ENCODE measurements around the gene FKBP2.
A peak's percentile ranks its signal among the peaks of the same experiment; 100 is the strongest.

Gene FKBP2

GRCh38 chr11:64220271-64220670 is 20.6 kb upstream of the FKBP2 start:
- Histone ChIP-seq H3K27ac (ENCODE audit: low read depth, low read length) (no peak overlapping the region), H3K9ac (ENCODE audit: low read length) (no peak overlapping the region), H3K36me3 (ENCODE audit: insufficient read depth, low read length) (no peaks in the 10 kb centered on the region)

GRCh38 chr11:64220798-64221197 is 20.1 kb upstream of the FKBP2 start:
- no peak overlapping the region for H3K4me3 ChIP-seq (ENCODE audit: low read depth in 1 of 2, low read length in 2 of 2)
- H3K27me3 ChIP-seq (ENCODE audit: control insufficient read depth in 1 of 2, insufficient read depth in 2 of 2, low read length in 2 of 2): no peaks in the 10 kb centered on the region
- no peak overlapping the region for H3K27ac ChIP-seq (ENCODE audit: low read depth, low read length)
- H3K9me3 ChIP-seq (ENCODE audit: low read length): no peaks in the 10 kb centered on the region
- H3K9ac ChIP-seq (ENCODE audit: low read length): no peak overlapping the region
- no peaks in the 10 kb centered on the region for H3K36me3 ChIP-seq (ENCODE audit: insufficient read depth, low read length)
- peaks cover 8% of the 10 kb centered on the region for H3K4me1 ChIP-seq (ENCODE audit: insufficient read depth, low read length)

More at GRCh38 chr11:64220271-64220670, 20.6 kb upstream of the FKBP2 start:
- peaks cover 4% of the 10 kb centered on the region for H3K4me1 ChIP-seq (ENCODE audit: insufficient read depth, low read length)
- H3K27me3 ChIP-seq (ENCODE audit: control insufficient read depth in 1 of 2, insufficient read depth in 2 of 2, low read length in 2 of 2): no peaks in the 10 kb centered on the region
- H3K9me3 ChIP-seq (ENCODE audit: low read length): no peaks in the 10 kb centered on the region
- H3K4me3 ChIP-seq (ENCODE audit: low read depth in 1 of 2, low read length in 2 of 2): no peak overlapping the region

GRCh38 chr11:64222651-64223000 is 18.3 kb upstream of the FKBP2 start:
- no peak overlapping the region for H3K27ac ChIP-seq (ENCODE audit: low read depth, low read length)
- H3K9ac ChIP-seq (ENCODE audit: low read length): no peak overlapping the region
- H3K4me1 ChIP-seq (ENCODE audit: insufficient read depth, low read length): peaks cover 20% of the 10 kb centered on the region
- H3K9me3 ChIP-seq (ENCODE audit: low read length): no peaks in the 10 kb centered on the region
- H3K4me3 ChIP-seq (ENCODE audit: low read depth in 1 of 2, low read length in 2 of 2): no peak overlapping the region
- H3K36me3 ChIP-seq (ENCODE audit: insufficient read depth, low read length): no peaks in the 10 kb centered on the region
- no peaks in the 10 kb centered on the region for H3K27me3 ChIP-seq (ENCODE audit: control insufficient read depth in 1 of 2, insufficient read depth in 2 of 2, low read length in 2 of 2)

GRCh38 chr11:64223001-64223651 is 17.8 kb upstream of the FKBP2 start:
- Histone ChIP-seq H3K9ac (ENCODE audit: low read length) (no peak overlapping the region), H3K27ac (ENCODE audit: low read depth, low read length) (no peak overlapping the region), H3K36me3 (ENCODE audit: insufficient read depth, low read length) (no peaks in the 10 kb centered on the region), H3K9me3 (ENCODE audit: low read length) (no peaks in the 10 kb centered on the region), H3K4me3 (ENCODE audit: low read depth in 1 of 2, low read length in 2 of 2) (no peak overlapping the region), H3K27me3 (ENCODE audit: control insufficient read depth in 1 of 2, insufficient read depth in 2 of 2, low read length in 2 of 2) (no peaks in the 10 kb centered on the region), H3K4me1 (ENCODE audit: insufficient read depth, low read length) (peaks cover 21% of the 10 kb centered on the region)

- no peaks in the 10 kb centered on the region for H3K36me3 ChIP-seq (ENCODE audit: insufficient read depth, low read length)
- H3K27me3 ChIP-seq (ENCODE audit: control insufficient read depth in 1 of 2, insufficient read depth in 2 of 2, low read length in 2 of 2): no peaks in the 10 kb centered on the region
- H3K9me3 ChIP-seq (ENCODE audit: low read length): no peaks in the 10 kb centered on the region
- H3K4me1 ChIP-seq (ENCODE audit: insufficient read depth, low read length): peaks cover 24% of the 10 kb centered on the region
- H3K4me3 ChIP-seq (ENCODE audit: low read depth in 1 of 2, low read length in 2 of 2): no peak overlapping the region
- H3K27ac ChIP-seq (ENCODE audit: low read depth, low read length): no peak overlapping the region
- H3K9ac ChIP-seq (ENCODE audit: low read length): no peak overlapping the region
Observed at GRCh38 chr11:64224151-64224890, 16.6 kb upstream of the FKBP2 start.

- H3K27me3 ChIP-seq (ENCODE audit: control insufficient read depth in 1 of 2, insufficient read depth in 2 of 2, low read length in 2 of 2): no peaks in the 10 kb centered on the region
- no peaks in the 10 kb centered on the region for H3K36me3 ChIP-seq (ENCODE audit: insufficient read depth, low read length)
- peak overlapping the region; percentile 71 to 89 for H3K4me3 ChIP-seq (ENCODE audit: low read depth in 1 of 2, low read length in 2 of 2)
- H3K4me1 ChIP-seq (ENCODE audit: insufficient read depth, low read length): peaks cover 29% of the 10 kb centered on the region
- peak overlapping the region; percentile 82 for H3K9ac ChIP-seq (ENCODE audit: low read length)
- H3K9me3 ChIP-seq (ENCODE audit: low read length): no peaks in the 10 kb centered on the region
- H3K27ac ChIP-seq (ENCODE audit: low read depth, low read length): peak overlapping the region; percentile 86
Observed at GRCh38 chr11:64224891-64225607, 15.8 kb upstream of the FKBP2 start.

GRCh38 chr11:64225608-64226506 is 15.0 kb upstream of the FKBP2 start, which contains the start of the genes NUDT22 and TRPT1:
NUDT22 (plus strand) TSS chr11:64226274; CDS start chr11:64226653, 379 bp downstream.
TRPT1 (minus strand) TSS chr11:64226186; CDS start chr11:64225860, 326 bp downstream.
- H3K4me1 ChIP-seq (ENCODE audit: insufficient read depth, low read length): peaks cover 30% of the 10 kb centered on the region
- no peaks in the 10 kb centered on the region for H3K9me3 ChIP-seq (ENCODE audit: low read length)
- peak within 1 kb of the TSS; percentile 86 for H3K27ac ChIP-seq (ENCODE audit: low read depth, low read length)
- H3K36me3 ChIP-seq (ENCODE audit: insufficient read depth, low read length): no peaks in the 10 kb centered on the region
- H3K9ac ChIP-seq (ENCODE audit: low read length): peak within 1 kb of the TSS; percentile 82
- no peaks in the 10 kb centered on the region for H3K27me3 ChIP-seq (ENCODE audit: control insufficient read depth in 1 of 2, insufficient read depth in 2 of 2, low read length in 2 of 2)
- H3K4me3 ChIP-seq (ENCODE audit: low read depth in 1 of 2, low read length in 2 of 2): peak within 1 kb of the TSS; percentile 71 to 89

GRCh38 chr11:64226507-64227051 is 14.3 kb upstream of the FKBP2 start:
- H3K9ac ChIP-seq (ENCODE audit: low read length): peak overlapping the region; percentile 82
- peak overlapping the region; percentile 71 to 89 for H3K4me3 ChIP-seq (ENCODE audit: low read depth in 1 of 2, low read length in 2 of 2)

GRCh38 chr11:64227405-64227956 is 13.4 kb upstream of the FKBP2 start:
- no peaks in the 10 kb centered on the region for H3K36me3 ChIP-seq (ENCODE audit: insufficient read depth, low read length)
- peak overlapping the region; percentile 82 for H3K9ac ChIP-seq (ENCODE audit: low read length)
- H3K4me1 ChIP-seq (ENCODE audit: insufficient read depth, low read length): peaks cover 46% of the 10 kb centered on the region
- H3K9me3 ChIP-seq (ENCODE audit: low read length): no peaks in the 10 kb centered on the region
- no peaks in the 10 kb centered on the region for H3K27me3 ChIP-seq (ENCODE audit: control insufficient read depth in 1 of 2, insufficient read depth in 2 of 2, low read length in 2 of 2)
- peak overlapping the region; percentile 86 for H3K27ac ChIP-seq (ENCODE audit: low read depth, low read length)
- H3K4me3 ChIP-seq (ENCODE audit: low read depth in 1 of 2, low read length in 2 of 2): peak overlapping the region in 1 of 2 donors; percentile 89

More at GRCh38 chr11:64226507-64227051, 14.3 kb upstream of the FKBP2 start:
- Histone ChIP-seq H3K36me3 (ENCODE audit: insufficient read depth, low read length) (no peaks in the 10 kb centered on the region), H3K27ac (ENCODE audit: low read depth, low read length) (peak overlapping the region; percentile 86), H3K4me1 (ENCODE audit: insufficient read depth, low read length) (peaks cover 37% of the 10 kb centered on the region), H3K9me3 (ENCODE audit: low read length) (no peaks in the 10 kb centered on the region), H3K27me3 (ENCODE audit: control insufficient read depth in 1 of 2, insufficient read depth in 2 of 2, low read length in 2 of 2) (no peaks in the 10 kb centered on the region)

GRCh38 chr11:64229090-64229743 is 11.7 kb upstream of the FKBP2 start:
- H3K4me1 ChIP-seq (ENCODE audit: insufficient read depth, low read length): peaks cover 60% of the 10 kb centered on the region
- H3K9ac ChIP-seq (ENCODE audit: low read length): peak overlapping the region; percentile 74
- H3K27ac ChIP-seq (ENCODE audit: low read depth, low read length): peak overlapping the region; percentile 95
- no peaks in the 10 kb centered on the region for H3K9me3 ChIP-seq (ENCODE audit: low read length)
- no peaks in the 10 kb centered on the region for H3K27me3 ChIP-seq (ENCODE audit: control insufficient read depth in 1 of 2, insufficient read depth in 2 of 2, low read length in 2 of 2)
- peak overlapping the region in 1 of 2 donors; percentile 80 for H3K4me3 ChIP-seq (ENCODE audit: low read depth in 1 of 2, low read length in 2 of 2)
- H3K36me3 ChIP-seq (ENCODE audit: insufficient read depth, low read length): no peaks in the 10 kb centered on the region

All from muscle layer of colon (tissue), 2 donors.